GM18870 (cell line): ENCODE measurements around the gene VIPR2.

Source experiments
- ATAC-seq: cut with Tn5 transposase; IDR thresholded peaks from one replicate; pipeline ENCODE4 v1.9.1; 2021; ENCODE audit warnings: moderate library complexity; ENCODE audit not compliant: unreplicated experiment

Gene VIPR2

DNA sequence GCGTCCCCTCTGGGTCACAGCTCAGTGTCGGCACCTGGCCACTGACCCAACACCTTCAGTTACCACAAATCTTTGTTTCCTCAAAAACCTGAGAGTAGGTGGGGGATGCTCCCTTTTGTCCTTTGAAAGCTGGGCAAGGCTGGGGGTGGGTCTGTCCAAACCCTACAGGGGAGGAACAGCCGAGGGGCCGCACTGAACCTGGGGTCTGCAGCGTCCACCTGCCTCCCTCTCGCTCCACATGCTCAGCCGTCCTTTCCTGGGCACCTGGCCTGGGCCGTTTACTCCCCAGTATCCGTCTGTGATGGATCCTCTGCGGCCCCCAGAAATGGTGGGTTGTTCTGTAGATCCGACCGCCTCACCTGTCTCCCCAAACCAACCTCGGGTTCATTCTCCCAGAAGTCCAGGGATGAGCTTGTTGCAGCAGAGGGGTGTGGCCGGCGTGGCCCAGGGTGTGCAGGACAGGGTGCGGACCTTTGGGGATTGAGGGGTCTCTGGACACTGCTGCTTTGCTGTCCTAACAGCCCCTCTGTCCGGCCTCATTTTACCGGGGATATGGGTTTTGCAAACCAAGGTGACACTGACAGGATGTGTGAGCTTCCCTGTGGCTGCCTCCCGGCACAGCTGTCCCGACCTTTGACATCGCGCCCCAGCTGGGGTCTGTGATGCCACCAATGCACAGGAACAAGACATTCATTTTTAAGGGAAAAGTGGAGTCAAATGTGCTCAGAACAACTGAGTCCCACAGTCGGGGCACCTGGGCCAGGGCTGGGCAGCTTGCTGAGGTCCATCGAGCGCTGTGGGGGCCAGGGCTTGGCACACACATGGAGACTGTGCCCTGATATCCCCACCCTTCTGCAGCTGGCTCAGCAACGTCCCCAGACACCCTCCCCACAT, 115.9 kb downstream of the VIPR2 start:
- ATAC-seq, result no peak

DNA sequence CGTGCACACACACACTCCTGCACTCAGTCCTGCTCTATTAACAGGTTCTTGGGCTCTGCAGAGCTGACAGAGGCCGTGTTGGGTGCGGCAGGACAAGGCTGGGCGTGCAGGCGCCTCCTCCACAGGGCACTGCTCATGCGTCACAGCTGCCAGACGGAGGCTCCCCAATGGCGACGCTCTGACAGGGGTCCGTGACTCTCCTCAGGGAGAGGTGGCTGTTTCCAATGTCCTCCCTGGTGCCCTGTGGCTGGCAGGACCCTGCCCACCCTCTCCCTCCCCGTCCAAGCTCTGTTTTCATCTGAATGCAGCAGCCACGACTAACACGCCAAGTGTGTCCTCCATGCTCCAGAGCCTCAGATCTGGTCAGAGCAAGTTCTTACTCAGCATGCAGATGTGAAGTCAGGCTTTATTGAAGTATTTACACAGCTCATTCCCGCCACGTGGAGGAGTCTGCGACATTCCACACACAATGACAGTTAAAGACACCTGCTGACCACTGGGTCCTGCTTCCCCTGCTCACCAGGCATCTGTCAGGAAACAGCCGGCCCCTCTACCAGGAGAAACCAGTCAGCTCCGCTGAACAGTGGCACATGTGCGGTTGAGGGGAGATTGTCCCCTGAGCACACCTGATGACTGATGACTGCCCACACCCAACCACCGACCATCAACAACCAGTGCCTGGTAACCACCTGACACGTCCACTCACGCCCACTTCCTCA, 116.7 kb downstream of the VIPR2 start:
- ATAC-seq, result no peak

DNA sequence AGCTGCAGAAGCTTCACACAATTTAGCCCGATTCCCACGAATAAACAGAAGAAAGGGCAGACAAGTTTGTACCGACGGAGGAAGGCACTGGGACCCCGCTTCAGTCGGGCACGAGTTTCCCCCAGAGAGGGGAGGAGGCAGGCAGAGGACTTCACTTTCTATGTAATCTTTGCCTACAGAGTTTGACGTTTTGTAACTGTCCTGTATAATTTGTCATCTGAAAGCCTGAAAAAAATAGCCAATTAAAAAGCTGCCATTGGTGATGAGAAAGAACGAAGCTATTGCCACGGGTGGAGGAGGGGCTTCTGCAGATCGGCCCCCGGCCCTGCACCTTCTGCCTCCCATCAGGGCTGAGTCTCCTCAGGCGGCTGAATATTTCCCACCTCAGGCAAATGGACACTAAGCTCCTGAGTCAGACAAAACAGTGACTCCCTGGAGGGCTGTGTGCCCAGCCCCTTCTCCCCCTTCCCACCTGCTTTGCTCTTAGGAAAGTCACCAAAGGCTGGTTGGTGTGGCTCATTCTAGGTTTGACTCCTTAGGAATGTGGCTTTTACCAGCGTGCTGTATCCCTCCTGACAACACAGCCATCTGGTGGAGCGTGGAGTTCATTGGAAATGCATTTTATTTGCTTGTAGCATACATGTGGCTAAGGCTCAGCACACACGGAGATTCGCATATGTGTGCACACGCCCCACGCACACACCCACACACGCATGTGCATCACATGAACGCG, 117.4 kb downstream of the VIPR2 start:
- no peak for ATAC-seq

DNA sequence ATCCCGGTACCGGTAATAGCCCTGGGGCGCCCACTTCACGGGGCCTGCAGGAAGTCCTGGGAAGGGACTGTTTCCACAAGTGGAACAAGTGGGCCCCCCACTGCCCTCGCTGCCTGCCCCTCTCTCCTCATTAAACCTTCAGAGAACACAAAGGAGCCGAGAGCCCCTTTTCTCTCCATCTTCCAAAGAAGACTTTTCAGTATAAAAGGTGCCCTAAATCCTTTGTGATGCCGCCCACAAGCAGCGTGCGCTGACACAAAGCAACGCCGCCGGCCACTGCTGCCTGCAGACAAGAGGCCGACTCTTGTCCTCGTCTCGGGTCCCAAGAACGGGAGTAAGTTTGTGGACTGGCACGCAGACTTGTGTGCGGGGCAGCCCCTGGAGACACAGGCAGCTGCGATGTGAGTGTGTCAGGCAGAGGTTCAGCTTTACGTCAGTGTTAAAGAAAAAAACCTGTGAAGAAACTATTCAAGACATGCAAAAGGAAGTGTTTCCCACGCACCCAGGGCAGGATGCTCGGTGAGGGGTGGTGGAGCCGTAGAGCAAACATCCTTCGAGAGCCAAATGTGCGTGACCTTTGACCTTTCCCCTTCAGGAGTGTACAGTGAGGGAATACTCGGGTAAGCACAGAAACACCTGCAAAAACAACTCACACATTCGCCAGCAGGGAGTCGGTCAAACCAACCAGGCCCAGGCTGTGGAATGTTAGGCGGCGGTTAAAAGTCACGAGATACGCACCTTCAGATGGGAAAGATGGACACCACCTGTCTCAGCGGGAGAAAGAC, 118.2 kb downstream of the VIPR2 start:
- no peak for ATAC-seq

DNA sequence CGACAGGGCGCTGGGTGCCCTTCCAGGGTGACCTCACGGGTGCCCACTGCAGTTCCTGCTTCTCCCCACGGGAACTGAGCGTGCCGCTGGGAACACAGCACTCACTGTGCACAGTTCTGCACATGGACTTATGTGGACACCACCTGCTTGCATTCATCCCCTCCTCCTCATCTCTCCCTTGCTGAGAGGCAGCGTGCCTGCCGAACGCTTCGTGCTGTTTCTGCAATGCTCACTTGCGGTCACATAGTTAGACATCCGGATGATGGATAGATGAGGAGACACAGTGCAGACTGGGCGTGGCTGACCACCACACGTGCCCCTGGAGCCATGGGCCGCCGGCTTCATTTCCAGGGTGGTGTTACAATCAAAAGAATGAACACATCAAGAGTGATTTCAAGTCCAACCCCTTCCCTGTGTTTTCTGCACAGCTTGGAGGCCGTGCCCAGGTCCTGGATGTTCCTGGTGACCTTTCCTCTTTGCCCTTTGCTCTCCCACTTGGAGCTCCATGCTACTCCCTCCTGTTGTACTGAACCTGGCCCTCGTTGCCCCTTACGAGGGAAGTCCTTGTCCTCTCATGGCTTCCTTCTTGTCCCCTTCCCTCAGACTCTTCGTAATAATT, 119.4 kb downstream of the VIPR2 start:
- no peak for ATAC-seq

DNA sequence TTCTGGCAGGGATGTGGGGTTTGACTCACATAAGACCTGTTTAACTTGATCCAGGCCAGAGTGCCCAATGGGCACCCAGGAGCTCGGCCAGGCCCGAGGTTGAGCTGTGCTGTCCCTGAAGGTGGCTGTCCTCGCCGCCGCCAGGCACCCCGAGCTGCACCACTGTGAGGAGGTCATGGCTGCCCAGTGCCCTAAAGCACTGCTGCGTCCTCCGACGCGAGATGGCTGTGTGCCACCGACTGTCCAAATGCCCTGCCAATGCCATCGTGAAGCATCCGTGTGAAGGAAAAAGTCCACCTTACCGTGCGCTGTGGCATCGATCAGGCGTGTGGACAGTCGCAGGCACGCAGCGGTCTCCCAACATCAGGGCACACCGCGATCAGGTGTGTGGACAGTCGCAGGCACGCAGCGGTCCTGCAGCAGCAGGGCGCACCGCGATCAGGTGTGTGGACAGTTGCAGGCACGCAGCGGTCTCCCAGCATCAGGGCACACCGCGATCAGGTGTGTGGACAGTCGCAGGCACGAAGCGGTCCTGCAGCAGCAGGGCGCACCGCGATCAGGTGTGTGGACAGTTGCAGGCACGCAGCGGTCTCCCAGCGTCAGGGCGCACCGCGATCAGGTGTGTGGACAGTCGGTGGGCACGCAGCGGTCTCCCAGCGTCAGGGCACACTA, 120.3 kb downstream of the VIPR2 start:
- ATAC-seq, result no peak

DNA sequence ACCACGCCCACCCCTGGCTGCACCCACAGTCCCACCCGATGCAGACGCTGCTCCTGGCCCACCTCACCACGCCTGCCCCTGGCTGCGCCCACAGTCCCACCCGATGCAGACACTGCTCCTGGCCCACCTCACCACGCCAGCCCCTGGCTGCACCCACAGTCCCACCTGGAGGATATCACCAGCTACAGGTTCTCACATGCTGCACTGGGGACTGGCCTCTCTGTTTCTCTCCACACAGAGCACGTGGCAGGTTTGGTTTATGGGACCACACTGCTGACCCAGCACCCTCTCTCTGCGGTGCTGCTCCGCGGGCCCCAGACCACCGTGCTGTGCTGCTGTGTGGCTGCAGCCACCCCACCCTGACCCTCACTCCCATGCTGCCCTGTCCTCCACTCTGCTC, 120.9 kb downstream of the VIPR2 start:
- ATAC-seq, result no peak

DNA sequence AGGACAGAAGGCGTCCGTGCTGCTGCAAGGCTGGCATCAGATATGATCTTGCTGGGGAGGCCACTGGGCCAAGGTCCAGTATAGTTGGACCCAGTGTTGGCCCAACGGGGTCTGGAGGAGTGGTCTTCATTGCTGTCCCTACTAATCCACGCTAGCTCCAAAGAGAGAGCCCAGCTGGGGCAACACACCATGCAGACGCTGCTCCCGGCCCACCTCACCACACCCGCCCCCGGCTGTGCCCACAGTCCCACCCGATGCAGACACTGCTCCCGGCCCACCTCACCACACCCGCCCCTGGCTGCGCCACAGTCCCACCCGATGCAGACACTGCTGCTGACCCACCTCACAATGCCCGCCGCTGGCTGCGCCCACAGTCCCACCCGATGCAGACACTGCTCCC, 121.5 kb downstream of the VIPR2 start:
- no peak for ATAC-seq

DNA sequence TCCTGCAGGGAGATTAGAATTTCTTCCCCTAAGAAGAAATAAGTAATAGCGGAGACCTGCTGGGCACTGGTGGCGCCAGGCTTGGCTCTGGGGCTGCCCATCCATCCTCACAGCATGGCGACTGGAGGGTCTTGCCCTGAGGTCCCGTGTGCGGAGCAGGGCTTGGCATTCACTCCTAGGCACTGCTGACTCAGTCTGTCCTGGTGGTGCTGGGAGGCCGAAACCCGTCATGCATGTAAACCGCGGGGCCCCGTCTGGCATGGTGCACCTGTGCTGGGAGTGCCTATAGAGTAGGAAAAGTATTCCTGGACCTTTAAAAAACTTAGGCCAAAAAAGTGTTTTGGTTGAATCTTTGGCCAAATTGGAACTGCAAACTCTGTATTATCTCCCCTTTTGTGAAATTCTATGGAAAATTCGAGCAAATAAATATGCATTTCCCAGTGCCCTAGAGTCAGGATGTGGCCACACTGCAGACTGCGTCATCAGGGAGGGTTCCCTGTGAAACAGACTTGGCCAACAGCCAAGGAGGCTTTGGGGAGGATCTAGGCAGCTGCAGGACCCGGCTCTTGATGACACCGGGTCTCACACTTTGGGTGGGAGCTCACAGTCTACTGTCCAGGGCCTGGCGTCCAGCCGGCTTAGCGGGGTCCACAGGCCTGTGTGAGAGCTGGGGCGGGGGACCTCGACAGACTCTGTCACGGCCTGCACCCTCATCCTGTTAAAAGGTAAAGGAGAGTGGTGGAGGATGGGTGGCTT, 122.3 kb downstream of the VIPR2 start:
- no peak for ATAC-seq

DNA sequence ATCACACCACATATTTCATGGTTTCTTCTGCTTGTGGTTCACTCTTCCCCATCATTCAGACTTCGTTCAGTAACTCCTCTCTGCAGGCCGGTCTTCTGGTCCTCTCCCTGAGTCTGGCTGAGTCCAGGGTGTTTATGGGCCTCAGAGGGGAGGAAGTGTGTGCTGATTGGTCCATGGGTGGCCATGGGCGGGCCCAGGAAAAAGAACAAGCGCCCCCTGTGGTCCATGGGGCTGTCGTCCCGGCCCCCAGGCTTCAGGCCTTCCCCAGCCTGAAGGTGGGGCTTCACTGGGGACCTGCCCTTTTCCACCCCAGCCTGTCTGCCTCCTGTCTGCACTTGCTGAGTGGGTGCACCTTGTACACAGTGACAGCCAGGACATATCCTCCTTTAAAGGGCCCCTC, 123.7 kb downstream of the VIPR2 start:
- no peak for ATAC-seq

DNA sequence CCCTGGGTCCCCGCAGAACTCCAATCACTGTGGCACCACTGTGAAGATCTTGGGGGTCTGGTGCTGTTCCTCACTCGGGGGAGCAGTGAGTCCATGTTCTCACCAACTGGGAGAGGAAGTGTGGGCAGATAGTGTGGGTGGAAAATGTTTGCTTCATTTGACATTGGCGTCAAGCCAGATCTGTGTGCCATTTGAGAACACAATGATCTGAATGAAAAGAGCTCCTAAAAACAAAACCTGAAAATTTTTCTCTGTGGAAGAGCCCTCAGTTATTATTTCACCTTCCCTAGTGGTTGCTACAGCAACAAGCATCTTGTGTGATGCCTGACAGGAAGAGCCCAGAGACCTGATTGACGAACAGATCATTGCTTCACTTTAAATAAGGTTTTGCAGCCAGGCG, 125.6 kb downstream of the VIPR2 start:
- ATAC-seq, result no peak

DNA sequence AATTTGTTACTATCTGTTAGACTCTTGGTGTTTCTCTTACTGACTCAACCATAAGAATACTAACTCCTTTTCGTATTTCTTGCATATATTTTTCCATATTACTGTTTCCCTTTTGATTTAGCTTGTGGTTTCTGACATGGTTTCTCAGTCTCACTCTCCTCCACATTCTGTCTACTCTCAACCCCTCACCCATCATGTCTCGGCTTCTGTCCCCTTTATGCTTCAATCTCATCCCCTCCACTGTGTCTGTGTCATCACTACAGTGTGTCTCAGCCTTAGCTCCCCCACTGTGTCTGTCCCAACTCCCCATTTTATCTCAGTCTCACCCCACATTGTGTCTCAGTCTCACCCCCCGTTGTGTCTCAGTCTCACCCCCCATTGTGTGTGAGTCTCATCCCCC, 126.9 kb downstream of the VIPR2 start:
- no peak for ATAC-seq

DNA sequence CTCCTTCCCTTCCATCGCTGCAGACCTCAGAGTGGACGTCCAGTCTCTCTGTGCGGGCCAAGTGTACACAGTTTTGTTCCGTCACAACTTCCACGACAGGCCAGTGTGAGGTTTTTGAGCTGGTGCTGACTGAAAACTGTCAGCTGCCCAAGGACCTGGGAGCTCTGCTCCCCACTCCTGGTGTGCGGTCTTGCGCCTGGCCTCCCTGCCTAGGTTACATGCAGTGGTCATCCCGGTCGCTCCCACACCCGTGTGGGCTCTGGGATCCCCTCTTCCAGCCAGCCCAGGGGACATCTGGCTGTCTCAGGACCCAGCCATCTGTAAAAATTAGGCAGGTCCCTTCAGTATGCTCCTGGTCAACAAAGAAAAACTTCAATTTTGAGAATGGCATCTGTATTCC, 127.5 kb downstream of the VIPR2 start:
- ATAC-seq, result no peak

DNA sequence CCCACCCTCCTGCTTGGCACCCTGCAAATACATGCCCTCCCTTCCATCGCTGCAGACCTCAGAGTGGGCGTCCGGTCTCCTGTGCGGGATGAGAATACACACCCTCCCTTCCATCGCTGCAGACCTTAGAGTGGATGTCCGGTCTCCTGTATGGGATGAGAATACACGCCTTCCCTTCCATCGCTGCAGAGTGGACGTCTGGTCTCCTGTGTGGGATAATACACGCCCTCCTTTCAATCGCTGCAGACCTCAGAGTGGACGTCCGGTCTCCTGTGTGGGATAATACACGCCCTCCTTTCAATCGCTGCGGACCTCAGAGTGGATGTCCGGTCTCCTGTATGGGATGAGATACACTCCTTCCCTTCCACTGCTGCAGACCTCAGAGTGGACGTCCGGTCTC, 128.1 kb downstream of the VIPR2 start:
- ATAC-seq, result no peak

DNA sequence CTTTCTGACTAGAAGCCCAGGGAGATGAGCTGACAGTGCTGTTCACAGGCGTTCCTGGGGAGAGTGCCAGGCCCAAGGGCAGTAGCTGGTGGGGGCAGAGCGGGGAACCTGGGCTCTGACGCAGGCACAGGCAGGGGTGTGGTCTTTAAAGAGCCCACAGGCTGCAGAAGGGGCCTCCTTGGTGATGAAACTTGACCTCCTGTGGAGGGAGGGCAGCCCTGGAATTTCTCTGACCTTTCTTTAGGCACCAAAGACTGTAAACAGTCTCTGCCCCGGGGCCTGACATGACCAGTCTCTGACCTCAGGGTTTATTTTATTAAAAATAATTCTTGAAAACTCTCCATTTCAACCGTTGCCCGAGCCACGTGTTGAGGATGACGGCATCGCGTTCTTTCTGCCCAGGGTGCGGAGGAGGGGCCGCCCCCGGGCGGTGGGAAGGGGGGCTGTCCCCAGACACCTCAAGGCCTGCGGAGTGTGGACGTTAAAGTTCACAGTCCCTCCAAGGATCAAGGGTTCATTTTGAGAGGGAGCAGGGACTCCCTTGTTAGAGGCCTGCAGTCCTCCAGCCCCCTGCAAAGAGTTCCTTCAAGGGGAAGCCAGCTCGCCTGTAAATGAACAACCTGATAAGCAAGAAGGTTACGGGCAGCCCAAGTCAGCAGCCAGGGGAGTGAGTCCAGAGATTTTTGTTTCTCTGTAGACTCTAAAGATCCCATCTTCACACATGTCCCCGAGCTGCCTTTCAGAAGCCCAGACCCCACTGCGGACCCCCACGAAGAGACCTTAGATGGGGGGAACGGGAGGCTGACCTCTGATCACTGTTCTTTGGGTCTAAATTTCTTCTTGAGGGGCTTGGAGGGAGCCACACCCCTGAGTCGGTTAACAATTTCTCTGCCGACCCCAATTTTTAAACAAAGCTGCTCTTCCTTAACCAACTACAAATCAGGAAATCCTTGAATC, 128.9 kb downstream of the VIPR2 start:
- no peak for ATAC-seq

DNA sequence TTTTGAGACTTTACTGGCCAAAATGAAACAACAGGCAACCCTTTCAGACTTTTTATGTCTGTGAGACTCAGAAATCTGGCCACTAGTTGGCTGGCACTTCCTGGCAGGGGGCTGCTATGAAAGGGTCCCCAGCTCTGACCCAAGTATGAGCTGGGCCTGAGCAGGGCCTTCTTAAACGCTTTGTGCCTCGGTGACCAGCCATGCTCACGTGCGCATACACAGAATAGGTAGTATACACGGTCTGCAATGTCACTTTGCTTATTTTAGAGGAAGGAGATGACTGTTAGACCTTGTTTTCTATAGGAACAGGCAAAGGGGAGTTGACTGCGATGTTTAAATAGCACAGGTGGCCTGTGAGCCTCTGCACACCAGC, 129.6 kb downstream of the VIPR2 start:
- no peak for ATAC-seq

DNA sequence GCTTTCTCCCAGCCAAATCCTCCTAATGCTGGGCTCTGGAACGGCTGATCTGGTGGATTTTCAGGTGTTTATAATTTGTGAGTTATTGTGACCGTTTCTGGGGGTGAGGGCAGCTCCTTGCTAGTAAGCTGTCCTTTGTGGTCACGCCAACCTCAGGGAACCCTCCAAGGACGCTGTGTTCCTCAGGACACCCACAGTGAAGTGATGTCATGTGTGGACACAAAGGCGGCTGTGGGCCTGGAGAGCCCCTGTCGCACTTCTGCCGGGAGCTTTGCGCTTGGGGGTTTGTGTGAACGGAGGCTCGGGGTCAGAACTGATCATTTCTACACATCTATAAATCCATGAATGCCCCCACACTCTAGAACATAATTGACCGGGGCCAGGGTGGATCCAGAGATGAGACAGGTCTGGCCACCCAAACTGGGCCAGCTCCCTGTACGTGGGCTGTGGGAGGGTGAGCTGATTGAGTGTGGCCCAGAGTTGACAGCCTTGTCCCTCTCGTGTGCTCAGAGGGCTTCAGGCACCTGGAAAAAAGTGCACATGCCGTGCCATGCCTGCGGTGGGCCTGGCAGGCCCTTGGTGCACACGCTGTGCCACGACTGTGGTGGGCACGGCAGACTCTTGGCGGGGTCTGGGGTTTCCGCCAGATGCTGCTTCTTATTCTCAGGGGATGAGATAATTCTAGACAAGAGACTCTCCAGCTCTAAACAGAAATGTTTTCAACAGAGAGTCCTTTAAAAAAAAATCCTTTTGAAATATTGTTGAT, 130.2 kb downstream of the VIPR2 start:
- no peak for ATAC-seq
